Keratinocyte (primary cell): Measurements from ENCODE around the gene ACOXL.
A peak's percentile ranks its signal among the peaks of the same experiment; 100 is the strongest.

Experiments used
- EZH2 ChIP-seq: IDR thresholded peaks from one replicate; pipeline ENCODE4 v1.6.1; 2012; ENCODE audit warnings: inconsistent platforms, mild to moderate bottlenecking, low read length, moderate library complexity
- TF ChIP-seq, protein P1 (sequence below), 3 experiments: IDR thresholded peaks in 1 of 3; conservative IDR thresholded peaks in 1 of 3; optimal IDR thresholded peaks in 1 of 3; 2 replicates in 2 of 3; 3 replicates in 1 of 3; pipeline versions ENCODE3 to v1.5.1; 2011; ENCODE audit warnings: low read length in 3 of 3, mild to moderate bottlenecking in 3 of 3, moderate library complexity in 2 of 3, control low read depth in 1 of 3, inconsistent platforms in 1 of 3; ENCODE audit not compliant: insufficient read depth in 2 of 3; ENCODE audit errors: extremely low read depth in 1 of 3

GRCh38 chr2:111135910-111136297, 403.5 kb downstream of the ACOXL start:
- TF ChIP-seq, protein P1, sequence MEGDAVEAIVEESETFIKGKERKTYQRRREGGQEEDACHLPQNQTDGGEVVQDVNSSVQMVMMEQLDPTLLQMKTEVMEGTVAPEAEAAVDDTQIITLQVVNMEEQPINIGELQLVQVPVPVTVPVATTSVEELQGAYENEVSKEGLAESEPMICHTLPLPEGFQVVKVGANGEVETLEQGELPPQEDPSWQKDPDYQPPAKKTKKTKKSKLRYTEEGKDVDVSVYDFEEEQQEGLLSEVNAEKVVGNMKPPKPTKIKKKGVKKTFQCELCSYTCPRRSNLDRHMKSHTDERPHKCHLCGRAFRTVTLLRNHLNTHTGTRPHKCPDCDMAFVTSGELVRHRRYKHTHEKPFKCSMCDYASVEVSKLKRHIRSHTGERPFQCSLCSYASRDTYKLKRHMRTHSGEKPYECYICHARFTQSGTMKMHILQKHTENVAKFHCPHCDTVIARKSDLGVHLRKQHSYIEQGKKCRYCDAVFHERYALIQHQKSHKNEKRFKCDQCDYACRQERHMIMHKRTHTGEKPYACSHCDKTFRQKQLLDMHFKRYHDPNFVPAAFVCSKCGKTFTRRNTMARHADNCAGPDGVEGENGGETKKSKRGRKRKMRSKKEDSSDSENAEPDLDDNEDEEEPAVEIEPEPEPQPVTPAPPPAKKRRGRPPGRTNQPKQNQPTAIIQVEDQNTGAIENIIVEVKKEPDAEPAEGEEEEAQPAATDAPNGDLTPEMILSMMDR (optimal IDR thresholded peaks at IDR 0.05 in 1 of 3, IDR thresholded peaks at IDR 0.05 in 1 of 3, conservative IDR thresholded peaks at IDR 0.05 in 1 of 3; ENCODE audit: extremely low read depth in 1 of 3, insufficient read depth in 2 of 3, low read length in 3 of 3) = peak in 1 of 3 experiments; percentile 22
- TF ChIP-seq EZH2 = no peak
